Lower lobe of right lung (tissue), 2 donors: ENCODE measurements around the gene KCNK10. TPM values are rescaled to one million over a fixed set of nuclear protein-coding genes. Genes with fewer than 3 reads are reported as not detected.

ENCODE experiments used
- ATAC-seq, 2 donors: fragments of 200-7000 bp; cut with Tn5 transposase; one replicate each; pipeline ENCODE4 v1.9.1; 2020 to 2022; ENCODE audit warnings: mild to moderate bottlenecking in 2 of 2, moderate library complexity in 2 of 2
- DNase-seq: peaks from one replicate; pipeline ENCODE4 v3.0.0-alpha.2; 2020
- H3K27ac ChIP-seq: fragments of 200-600 bp; one replicate; pipeline ENCODE4 v1.8.0; 2022
- H3K27me3 ChIP-seq: fragments of 200-600 bp; one replicate; pipeline ENCODE4 v1.8.0; 2022; ENCODE audit warnings: low read depth
- H3K36me3 ChIP-seq: fragments of 200-600 bp; one replicate; pipeline ENCODE4 v1.8.0; 2022; ENCODE audit warnings: mild to moderate bottlenecking
- H3K4me1 ChIP-seq: fragments of 200-600 bp; one replicate; pipeline ENCODE4 v1.8.0; 2022
- H3K4me3 ChIP-seq: fragments of 200-600 bp; one replicate; pipeline ENCODE4 v1.8.0; 2022; ENCODE audit warnings: mild to moderate bottlenecking
- H3K9me3 ChIP-seq: fragments of 200-600 bp; one replicate; pipeline ENCODE4 v1.8.0; 2022
- CTCF ChIP-seq: fragments of 200-600 bp; IDR thresholded peaks from one replicate; pipeline ENCODE4 v1.8.0; 2022; ENCODE audit warnings: antibody characterized with exemption, mild to moderate bottlenecking
- intact Hi-C: fragments of 100-400 bp; cut with DNase I; formaldehyde crosslinking; loops from one replicate; pipeline ENCODE4 v1.11.0; 2022
- total RNA-seq: library from RNA; stranded (reverse); fragmentation: NEBNext Ultra II Directional; extraction: Animal tissue kit (Norgen Biotek cat#: 25700); gene quantifications from one replicate; pipeline ENCODE4 v1.2.1, GENCODE V29; 2021
- donor health status: DM: no; HTN: yes; CAD: no; lungs with severe emphysema.

The KCNK10 gene
- total RNA-seq, 1 donor from 2014 or later = not detected

- Histone ChIP-seq H3K4me1 (no peaks in the 10 kb centered on the region), H3K4me3 (no peak overlapping the region), H3K9me3 (no peaks in the 10 kb centered on the region), H3K27me3 (no peaks in the 10 kb centered on the region), H3K36me3 (no peaks in the 10 kb centered on the region), H3K27ac (no peak overlapping the region)
- intact Hi-C loops = no loop called here
- TF ChIP-seq CTCF = no peak
- DNase-seq (no peak), ATAC-seq (no peak)
These were observed 31.3 kb upstream of the KCNK10 start for GRCh38 chr14:88354358-88354757.

DNA sequence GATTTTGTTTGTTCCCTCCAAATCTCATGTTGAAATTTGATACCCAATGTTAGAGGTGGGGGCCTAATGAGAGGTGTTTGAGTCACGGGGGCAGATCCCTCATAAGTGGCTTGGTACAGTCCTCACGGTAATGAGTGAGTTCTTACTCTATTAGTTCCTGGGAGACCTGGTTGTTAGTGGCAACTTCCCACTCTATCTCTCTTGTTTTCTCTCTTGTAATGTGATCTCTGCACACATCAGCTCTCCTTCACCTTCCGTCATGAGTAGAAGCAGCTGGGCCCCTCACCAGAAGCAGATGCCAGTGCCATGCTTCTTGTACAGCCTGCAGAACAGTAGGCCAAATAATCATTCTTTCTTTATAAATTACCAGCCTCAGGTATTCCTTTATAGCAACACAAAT is 29.6 kb upstream of the KCNK10 start:
- no peak for ATAC-seq

DNA sequence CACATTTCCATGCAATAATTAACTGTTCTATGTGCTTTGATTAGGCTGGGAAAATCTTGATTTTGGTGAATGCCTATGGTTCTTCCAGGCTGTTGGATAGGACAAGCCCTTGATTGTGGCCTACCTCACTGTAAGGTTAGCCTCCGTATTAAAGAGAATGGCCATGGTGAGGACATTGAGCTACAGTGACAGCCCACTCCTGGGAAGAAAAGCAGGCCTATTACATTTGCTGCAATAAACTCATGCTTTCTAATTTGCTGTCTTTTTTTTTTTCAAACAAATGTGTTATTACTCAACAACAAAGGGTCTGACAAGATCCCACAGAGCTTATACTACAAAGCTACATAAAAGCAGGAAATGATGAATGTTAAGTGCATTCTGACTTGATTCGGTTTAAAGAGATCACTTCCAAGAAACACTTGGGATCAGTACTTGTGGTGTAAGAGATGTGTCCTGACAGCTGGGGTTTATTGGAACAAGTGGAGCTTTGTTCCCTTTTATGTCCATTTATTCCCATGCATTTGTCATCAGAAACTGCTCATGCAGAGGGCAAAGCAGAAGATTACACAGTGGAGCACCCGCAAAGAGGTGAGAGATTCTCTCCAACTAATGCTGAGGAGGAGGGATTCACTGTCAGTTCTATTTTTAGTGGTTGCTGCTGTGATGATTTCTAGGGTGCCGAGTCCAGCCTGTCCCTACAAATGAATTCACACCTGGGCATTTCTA is 29.1 kb upstream of the KCNK10 start:
- Histone ChIP-seq H3K4me3 (no peak overlapping the region), H3K27me3 (no peaks in the 10 kb centered on the region), H3K27ac (no peak overlapping the region), H3K9me3 (no peaks in the 10 kb centered on the region), H3K4me1 (no peaks in the 10 kb centered on the region), H3K36me3 (no peaks in the 10 kb centered on the region)
- intact Hi-C loops = no loop called here
- DNase-seq (no peak), ATAC-seq (no peak)
- TF ChIP-seq CTCF = no peak

More for the DNA sequence above, 29.6 kb upstream of the KCNK10 start:
- Histone ChIP-seq H3K27ac (no peak overlapping the region), H3K27me3 (no peaks in the 10 kb centered on the region), H3K9me3 (no peaks in the 10 kb centered on the region), H3K4me1 (no peaks in the 10 kb centered on the region), H3K36me3 (no peaks in the 10 kb centered on the region), H3K4me3 (no peak overlapping the region)
- no peak for DNase-seq
- TF ChIP-seq CTCF = no peak
- intact Hi-C loops = no loop called here

GRCh38 chr14:88348546-88348945 is 25.5 kb upstream of the KCNK10 start:
- Histone ChIP-seq H3K27me3 (no peaks in the 10 kb centered on the region), H3K27ac (no peak overlapping the region), H3K4me1 (no peaks in the 10 kb centered on the region), H3K4me3 (no peak overlapping the region), H3K36me3 (no peaks in the 10 kb centered on the region), H3K9me3 (no peaks in the 10 kb centered on the region)
- ATAC-seq = no peak
- TF ChIP-seq CTCF = no peak
- intact Hi-C loops = no loop called here
- no peak for DNase-seq

DNA sequence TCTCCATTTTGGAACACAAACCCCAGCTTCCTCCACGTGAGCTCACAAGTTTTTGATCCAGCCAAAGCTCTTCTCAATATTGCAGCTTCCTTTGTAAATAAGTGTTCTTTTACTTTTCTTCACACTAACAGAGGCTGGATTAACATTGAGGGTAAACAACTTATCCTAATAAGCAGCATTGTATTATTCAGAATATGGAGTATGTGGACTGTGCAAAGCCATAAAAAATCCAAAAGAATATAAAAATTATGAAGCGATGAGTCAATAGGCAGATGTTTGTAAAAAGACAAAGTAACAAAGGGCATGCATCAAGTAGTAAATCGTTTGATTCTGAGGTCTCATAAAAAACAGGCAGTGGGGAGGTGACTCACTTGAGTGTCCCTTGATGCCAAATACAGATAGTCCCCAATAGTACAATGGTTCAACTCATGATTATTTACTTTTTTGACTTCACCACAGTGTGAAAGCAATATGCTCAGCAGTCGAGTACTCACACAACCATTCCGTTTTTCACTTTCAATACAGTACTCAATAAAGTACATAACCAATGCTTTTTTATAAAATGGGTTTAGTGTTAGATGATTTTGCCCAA is 23.1 kb upstream of the KCNK10 start:
- Histone ChIP-seq H3K4me3 (no peak overlapping the region), H3K27me3 (no peaks in the 10 kb centered on the region), H3K36me3 (no peaks in the 10 kb centered on the region), H3K27ac (no peak overlapping the region), H3K4me1 (no peaks in the 10 kb centered on the region), H3K9me3 (no peaks in the 10 kb centered on the region)
- ATAC-seq (no peak), DNase-seq (no peak)
- no peak for TF ChIP-seq CTCF
- intact Hi-C loops = no loop called here
